Measurements from ENCODE around the gene ADPRH.

Gene ADPRH

GRCh38 chr3:119613872-119614271, 34.6 kb downstream of the ADPRH start:
- no peaks in the 10 kb centered on the region for H3K4me1 Mint-ChIP-seq (ENCODE audit: low read depth)
- H3K9me3 Mint-ChIP-seq, result no peaks in the 10 kb centered on the region
- peaks cover 22% of the 10 kb centered on the region for H3K27me3 Mint-ChIP-seq (ENCODE audit: low read depth)
- no peak overlapping the region for H3K27ac Mint-ChIP-seq
- DNase-seq (ENCODE audit: low spot score), result no peak
- no peaks in the 10 kb centered on the region for H3K36me3 Mint-ChIP-seq (ENCODE audit: low read depth)
- no peak overlapping the region for H3K4me3 Mint-ChIP-seq

DNA sequence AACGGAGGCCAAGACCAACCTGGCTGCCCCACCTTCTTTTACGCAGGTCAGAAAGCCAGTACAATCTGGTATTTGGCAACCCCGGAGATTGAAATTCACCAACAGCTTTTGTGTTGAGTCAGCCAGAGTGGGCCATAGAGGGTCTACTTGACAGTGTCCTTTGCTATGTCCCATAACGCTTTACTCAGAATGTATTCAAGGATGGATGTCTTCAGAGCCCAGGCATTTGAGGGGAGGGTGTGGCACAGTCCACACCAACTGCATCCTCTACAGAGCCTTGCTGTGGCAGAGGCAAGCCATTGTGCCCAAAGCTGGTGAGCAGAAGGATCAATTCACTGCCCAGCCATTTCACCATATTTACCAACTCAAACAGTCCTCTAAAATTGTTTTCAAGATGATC, 36.8 kb downstream of the ADPRH start:
- no peak for DNase-seq (ENCODE audit: low spot score)
- no peaks in the 10 kb centered on the region for H3K36me3 Mint-ChIP-seq (ENCODE audit: low read depth)
- no peak overlapping the region for H3K27ac Mint-ChIP-seq
- no peak overlapping the region for H3K4me3 Mint-ChIP-seq
- peaks cover 6% of the 10 kb centered on the region for H3K27me3 Mint-ChIP-seq (ENCODE audit: low read depth)
- no peaks in the 10 kb centered on the region for H3K9me3 Mint-ChIP-seq
- no peaks in the 10 kb centered on the region for H3K4me1 Mint-ChIP-seq (ENCODE audit: low read depth)

DNA sequence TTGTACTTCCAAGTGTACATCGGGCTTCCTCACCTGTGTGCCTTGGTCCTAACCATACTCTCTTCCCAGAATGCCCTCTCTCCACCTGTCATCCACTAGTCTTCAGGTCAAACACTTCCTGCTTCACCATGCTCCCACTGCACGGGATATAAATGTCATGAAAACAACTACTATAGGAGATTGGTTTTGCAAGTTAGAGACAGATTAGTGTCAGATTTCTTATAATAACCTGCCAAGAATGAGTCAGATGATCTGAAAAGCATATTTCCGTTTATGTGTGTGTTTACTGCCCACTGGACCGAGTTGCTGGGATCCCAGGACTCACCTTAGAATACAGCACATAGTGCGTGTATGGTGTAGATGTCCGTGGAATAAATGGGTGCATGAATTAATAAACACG, 39.8 kb downstream of the ADPRH start:
- no peak for DNase-seq (ENCODE audit: low spot score)
- Mint-ChIP-seq H3K4me3 (no peak overlapping the region), H3K9me3 (no peaks in the 10 kb centered on the region), H3K36me3 (ENCODE audit: low read depth) (no peaks in the 10 kb centered on the region), H3K27me3 (ENCODE audit: low read depth) (no peaks in the 10 kb centered on the region), H3K4me1 (ENCODE audit: low read depth) (no peaks in the 10 kb centered on the region), H3K27ac (no peak overlapping the region)

GRCh38 chr3:119620899-119621298, 41.6 kb downstream of the ADPRH start:
- no peak for DNase-seq (ENCODE audit: low spot score)
- Mint-ChIP-seq H3K4me3 (no peak overlapping the region), H3K36me3 (ENCODE audit: low read depth) (no peaks in the 10 kb centered on the region), H3K27ac (no peak overlapping the region), H3K4me1 (ENCODE audit: low read depth) (no peaks in the 10 kb centered on the region), H3K9me3 (no peaks in the 10 kb centered on the region), H3K27me3 (ENCODE audit: low read depth) (no peaks in the 10 kb centered on the region)

- no peak overlapping the region for H3K27ac Mint-ChIP-seq
- H3K27me3 Mint-ChIP-seq (ENCODE audit: low read depth), result no peaks in the 10 kb centered on the region
- DNase-seq (ENCODE audit: low spot score), result no peak
- no peaks in the 10 kb centered on the region for H3K9me3 Mint-ChIP-seq
- peaks cover 20% of the 10 kb centered on the region for H3K4me1 Mint-ChIP-seq (ENCODE audit: low read depth)
- H3K4me3 Mint-ChIP-seq, result no peak overlapping the region
- H3K36me3 Mint-ChIP-seq (ENCODE audit: low read depth), result peaks cover 2% of the 10 kb centered on the region
Measured at GRCh38 chr3:119624002-119624720, 44.9 kb downstream of the ADPRH start.

- no peak overlapping the region for H3K27ac Mint-ChIP-seq
Measured at GRCh38 chr3:119625451-119626153, 46.3 kb downstream of the ADPRH start.

GRCh38 chr3:119626196-119626595, 46.9 kb downstream of the ADPRH start:
- no peak overlapping the region for H3K4me3 Mint-ChIP-seq
- H3K27ac Mint-ChIP-seq, result no peak overlapping the region
- no peaks in the 10 kb centered on the region for H3K27me3 Mint-ChIP-seq (ENCODE audit: low read depth)
- peaks cover 28% of the 10 kb centered on the region for H3K4me1 Mint-ChIP-seq (ENCODE audit: low read depth)
- H3K36me3 Mint-ChIP-seq (ENCODE audit: low read depth), result peaks cover 2% of the 10 kb centered on the region
- H3K9me3 Mint-ChIP-seq, result no peaks in the 10 kb centered on the region
- DNase-seq (ENCODE audit: low spot score), result no peak

More at GRCh38 chr3:119625451-119626153, 46.3 kb downstream of the ADPRH start:
- peaks cover 2% of the 10 kb centered on the region for H3K36me3 Mint-ChIP-seq (ENCODE audit: low read depth)
- H3K9me3 Mint-ChIP-seq, result no peaks in the 10 kb centered on the region
- DNase-seq (ENCODE audit: low spot score), result no peak
- peaks cover 25% of the 10 kb centered on the region for H3K4me1 Mint-ChIP-seq (ENCODE audit: low read depth)
- H3K27me3 Mint-ChIP-seq (ENCODE audit: low read depth), result no peaks in the 10 kb centered on the region
- H3K4me3 Mint-ChIP-seq, result no peak overlapping the region

DNA sequence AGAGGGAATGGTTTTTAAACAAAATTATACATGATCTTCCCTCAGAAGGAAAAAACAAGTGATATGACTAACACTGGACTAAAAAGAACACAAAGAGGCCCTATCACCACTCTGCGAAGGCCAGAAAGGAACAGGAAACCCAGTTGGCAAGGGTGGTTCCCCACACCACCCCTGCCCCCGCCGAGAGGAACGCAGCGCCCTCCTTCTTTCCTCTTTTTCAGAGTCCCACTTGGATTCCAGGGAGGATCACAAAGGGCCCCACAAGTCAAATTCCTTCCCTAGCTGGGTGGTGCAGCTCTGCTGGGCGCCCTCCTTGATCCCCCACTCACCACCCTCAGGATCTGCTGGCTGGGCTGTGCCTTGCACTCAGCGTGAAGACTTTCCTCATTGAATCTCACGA, 48.2 kb downstream of the ADPRH start:
- H3K27me3 Mint-ChIP-seq (ENCODE audit: low read depth), result no peaks in the 10 kb centered on the region
- H3K4me1 Mint-ChIP-seq (ENCODE audit: low read depth), result peaks cover 28% of the 10 kb centered on the region
- H3K9me3 Mint-ChIP-seq, result no peaks in the 10 kb centered on the region
- DNase-seq (ENCODE audit: low spot score), result no peak
- H3K27ac Mint-ChIP-seq, result no peak overlapping the region
- H3K36me3 Mint-ChIP-seq (ENCODE audit: low read depth), result peaks cover 2% of the 10 kb centered on the region
- H3K4me3 Mint-ChIP-seq, result peak overlapping the region; percentile 10

DNA sequence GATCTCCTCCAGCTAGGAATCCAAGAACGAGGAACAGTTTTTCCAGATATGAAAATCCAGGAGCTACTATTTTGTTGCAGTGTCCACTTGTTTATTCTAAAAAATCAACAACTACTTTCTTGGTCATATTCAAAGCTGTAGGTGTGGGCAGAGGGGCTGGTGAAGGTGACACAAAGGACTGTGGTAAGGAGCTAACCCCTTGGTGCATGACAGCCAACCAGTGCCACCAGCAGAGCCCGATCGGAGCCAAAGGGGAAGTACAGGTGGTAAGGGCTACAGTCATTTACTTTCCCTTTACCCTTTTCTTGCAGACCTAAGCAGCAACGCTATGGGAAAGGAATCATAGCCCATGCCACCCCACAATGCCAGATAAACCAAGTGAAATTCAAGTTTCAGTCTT, 49.1 kb downstream of the ADPRH start:
- Mint-ChIP-seq H3K27me3 (ENCODE audit: low read depth) (no peaks in the 10 kb centered on the region), H3K4me1 (ENCODE audit: low read depth) (peaks cover 28% of the 10 kb centered on the region), H3K27ac (no peak overlapping the region), H3K9me3 (no peaks in the 10 kb centered on the region), H3K4me3 (no peak overlapping the region), H3K36me3 (ENCODE audit: low read depth) (peaks cover 2% of the 10 kb centered on the region)
- DNase-seq (ENCODE audit: low spot score), result peak; percentile 32

DNA sequence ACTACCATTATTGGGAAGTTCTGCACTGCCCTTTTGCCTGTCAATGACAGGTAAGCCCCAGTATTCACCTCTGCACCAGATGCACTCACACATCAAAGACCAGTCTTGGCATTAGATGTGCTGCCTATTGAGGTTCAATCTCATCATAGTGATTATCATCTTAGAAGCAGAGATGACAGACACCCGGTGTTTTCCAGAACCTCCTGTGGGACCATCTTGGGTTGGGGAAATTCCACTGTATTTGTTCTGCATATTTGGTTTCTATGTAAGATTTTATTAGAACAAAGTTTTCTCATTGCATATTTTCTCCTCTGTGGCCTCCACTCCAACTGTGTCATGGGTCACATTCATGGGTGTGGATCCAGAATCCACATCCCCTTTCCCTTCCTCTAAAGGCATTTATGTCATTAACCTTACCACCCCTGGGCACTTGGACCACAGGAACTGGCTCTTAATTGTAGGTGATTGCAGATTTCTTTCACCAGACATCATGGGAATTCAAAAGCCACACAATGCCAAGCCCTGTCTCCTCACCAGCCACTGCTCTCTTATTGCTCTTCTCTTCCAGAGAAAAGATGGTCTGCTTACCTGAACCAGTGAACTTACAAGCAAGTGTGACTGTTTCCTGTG, 49.6 kb downstream of the ADPRH start:
- no peak overlapping the region for H3K4me3 Mint-ChIP-seq
- DNase-seq (ENCODE audit: low spot score), result no peak
- H3K9me3 Mint-ChIP-seq, result no peaks in the 10 kb centered on the region
- peaks cover 2% of the 10 kb centered on the region for H3K36me3 Mint-ChIP-seq (ENCODE audit: low read depth)
- no peak overlapping the region for H3K27ac Mint-ChIP-seq
- H3K4me1 Mint-ChIP-seq (ENCODE audit: low read depth), result peaks cover 28% of the 10 kb centered on the region
- H3K27me3 Mint-ChIP-seq (ENCODE audit: low read depth), result no peaks in the 10 kb centered on the region

DNA sequence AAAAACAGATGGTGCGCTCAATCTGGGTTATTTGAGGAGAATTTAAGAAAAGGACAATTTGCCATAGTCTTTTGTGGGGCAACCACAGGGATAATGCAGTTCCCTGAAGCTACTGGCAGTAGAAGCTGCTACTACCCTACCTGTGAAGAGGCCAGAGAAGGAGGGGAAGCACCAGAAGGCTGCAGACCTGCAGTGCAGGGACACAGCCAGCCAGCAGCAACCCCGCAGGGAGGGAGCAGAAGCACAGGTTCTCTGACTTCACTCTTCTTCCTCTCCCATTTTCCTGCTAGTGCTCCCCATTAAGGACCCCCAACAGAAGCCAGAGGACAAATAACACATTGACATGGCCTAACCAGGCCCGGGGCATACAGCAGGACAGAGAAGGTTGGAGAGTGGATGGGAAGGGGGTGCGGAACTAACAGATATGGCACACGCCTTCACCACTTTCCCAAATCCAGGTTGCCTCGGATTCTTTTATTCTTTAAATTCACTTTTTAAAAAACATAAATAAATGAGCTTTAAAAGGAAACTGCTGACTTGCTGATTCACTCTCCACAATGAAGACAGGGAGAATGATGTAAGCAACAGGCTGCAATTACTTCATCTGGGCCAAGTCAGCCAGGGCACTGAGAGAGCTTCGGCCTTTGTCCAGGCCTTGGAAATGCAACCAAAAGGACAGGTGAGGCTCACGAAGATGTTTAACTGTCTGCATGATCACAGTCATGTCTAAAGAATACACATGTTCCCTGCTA, 51.0 kb downstream of the ADPRH start:
- Mint-ChIP-seq H3K9me3 (no peaks in the 10 kb centered on the region), H3K4me1 (ENCODE audit: low read depth) (peaks cover 28% of the 10 kb centered on the region), H3K4me3 (no peak overlapping the region), H3K27ac (no peak overlapping the region), H3K36me3 (ENCODE audit: low read depth) (peaks cover 2% of the 10 kb centered on the region), H3K27me3 (ENCODE audit: low read depth) (no peaks in the 10 kb centered on the region)
- no peak for DNase-seq (ENCODE audit: low spot score)

GRCh38 chr3:119630880-119631329, 51.6 kb downstream of the ADPRH start:
- H3K27me3 Mint-ChIP-seq (ENCODE audit: low read depth), result no peaks in the 10 kb centered on the region
- H3K27ac Mint-ChIP-seq, result no peak overlapping the region
- H3K4me1 Mint-ChIP-seq (ENCODE audit: low read depth), result peaks cover 28% of the 10 kb centered on the region
- no peak overlapping the region for H3K4me3 Mint-ChIP-seq
- DNase-seq (ENCODE audit: low spot score), result no peak
- peaks cover 2% of the 10 kb centered on the region for H3K36me3 Mint-ChIP-seq (ENCODE audit: low read depth)
- no peaks in the 10 kb centered on the region for H3K9me3 Mint-ChIP-seq

DNA sequence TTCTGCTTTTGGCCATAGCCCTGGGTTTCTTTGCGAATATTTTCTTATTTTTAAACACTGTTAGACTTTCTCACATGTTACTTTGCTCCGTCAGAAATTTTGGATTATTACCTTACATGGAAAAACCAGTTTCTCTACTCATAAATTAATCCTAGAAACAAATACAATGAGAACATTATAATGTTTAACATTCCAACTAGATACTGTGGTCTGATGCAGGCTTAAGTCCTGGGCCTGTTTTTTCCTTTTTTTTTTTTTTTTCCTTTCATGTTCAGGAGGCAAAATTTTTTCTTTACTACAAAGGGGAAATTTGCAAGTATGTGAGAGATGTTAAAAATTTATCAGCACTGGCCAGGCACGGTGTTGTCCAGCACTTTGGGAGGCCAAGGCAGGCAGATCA, 52.2 kb downstream of the ADPRH start:
- Mint-ChIP-seq H3K27ac (no peak overlapping the region), H3K36me3 (ENCODE audit: low read depth) (peaks cover 2% of the 10 kb centered on the region), H3K4me3 (no peak overlapping the region), H3K4me1 (ENCODE audit: low read depth) (peaks cover 26% of the 10 kb centered on the region), H3K27me3 (ENCODE audit: low read depth) (no peaks in the 10 kb centered on the region), H3K9me3 (no peaks in the 10 kb centered on the region)
- no peak for DNase-seq (ENCODE audit: low spot score)

GRCh38 chr3:119632216-119632615, 52.9 kb downstream of the ADPRH start:
- no peak overlapping the region for H3K27ac Mint-ChIP-seq
- H3K4me3 Mint-ChIP-seq, result no peak overlapping the region
- peaks cover 2% of the 10 kb centered on the region for H3K36me3 Mint-ChIP-seq (ENCODE audit: low read depth)
- no peak for DNase-seq (ENCODE audit: low spot score)
- peaks cover 28% of the 10 kb centered on the region for H3K4me1 Mint-ChIP-seq (ENCODE audit: low read depth)
- no peaks in the 10 kb centered on the region for H3K9me3 Mint-ChIP-seq
- H3K27me3 Mint-ChIP-seq (ENCODE audit: low read depth), result no peaks in the 10 kb centered on the region

All from T-helper 2 cell treated with Interferon-gamma antibody and Interleukin-4, amounts not matched to agents 5 μg/mL and 100 μg/mL, for 36 hours (primary cell).